Posterior cingulate gyrus (tissue), 11 donors: ENCODE measurements around the gene TMEM158.

Experiments
- DNase-seq, 10 donors: peaks; one replicate each; pipeline versions ENCODE4 v3.0.0 to v3.0.0-alpha.2; 2020 to 2021; ENCODE audit warnings: mixed read lengths in 3 of 10
- intact Hi-C: fragments of 100-400 bp; cut with DNase I; formaldehyde crosslinking; loops from one replicate; pipeline ENCODE4 v1.15.1; 2023

TMEM158 gene

DNA sequence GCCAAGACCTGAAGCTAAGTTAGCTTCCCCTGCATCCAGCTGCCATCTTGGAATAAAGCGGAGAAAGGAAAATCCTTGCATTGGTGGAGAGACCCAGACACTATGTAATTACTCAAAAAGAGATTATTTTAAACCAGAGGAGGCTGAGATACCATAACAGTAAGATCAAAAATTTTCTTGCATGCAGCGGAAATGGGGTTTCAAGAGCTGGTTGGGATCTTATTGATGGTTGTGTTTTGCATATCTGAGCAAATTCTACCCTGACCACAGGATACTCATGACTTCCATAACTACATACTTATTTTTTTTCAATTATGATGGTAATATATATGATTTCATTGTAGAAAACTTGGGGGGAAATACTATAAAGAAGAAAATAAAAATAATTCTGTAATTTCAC lies 17.5 kb downstream of the TMEM158 start:
- intact Hi-C loops = no loop called here

DNA sequence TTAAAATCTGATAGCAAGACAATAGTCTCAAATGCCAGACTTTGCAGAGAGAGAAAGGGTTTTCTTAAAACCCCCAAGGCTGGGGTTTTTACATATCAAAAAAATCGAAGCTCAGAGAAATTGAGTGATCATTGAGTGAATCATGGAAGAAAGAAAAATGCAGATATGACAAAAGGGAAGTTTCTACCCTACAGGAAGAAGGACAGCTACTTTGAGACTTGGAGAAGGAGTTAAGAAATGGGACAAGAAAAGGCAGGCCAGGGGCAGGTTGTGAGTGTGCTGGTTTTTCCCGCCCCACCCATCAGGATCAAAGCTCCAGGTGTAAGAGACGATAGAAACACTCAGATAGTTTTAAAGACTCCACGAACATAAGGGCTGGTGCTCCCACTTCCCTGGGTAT lies 18.6 kb downstream of the TMEM158 start:
- DNase-seq = no peak

More for the DNA sequence above, 17.5 kb downstream of the TMEM158 start:
- DNase-seq = no peak

DNA sequence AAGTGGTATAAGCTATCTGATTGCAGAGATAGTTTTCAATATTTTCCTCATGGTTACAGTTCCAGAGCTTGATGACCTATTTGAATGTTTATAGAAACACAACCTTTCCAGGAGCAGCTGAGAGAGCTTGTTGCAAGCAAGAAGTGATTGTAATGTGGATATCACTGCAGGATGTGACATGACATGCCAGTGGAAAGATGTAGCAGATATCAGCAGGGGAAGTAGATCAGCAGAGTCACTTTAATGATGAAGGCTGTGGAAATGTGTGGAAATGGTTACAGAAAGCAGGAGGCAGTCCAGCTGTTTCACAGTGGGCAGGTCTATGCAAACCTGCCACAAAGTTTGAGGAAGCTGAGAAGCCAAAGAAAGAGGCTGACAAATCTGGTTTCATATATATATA lies 21.0 kb downstream of the TMEM158 start:
- DNase-seq = no peak
- intact Hi-C loops = no loop called here

More for the DNA sequence above, 18.6 kb downstream of the TMEM158 start:
- intact Hi-C loops = no loop called here

DNA sequence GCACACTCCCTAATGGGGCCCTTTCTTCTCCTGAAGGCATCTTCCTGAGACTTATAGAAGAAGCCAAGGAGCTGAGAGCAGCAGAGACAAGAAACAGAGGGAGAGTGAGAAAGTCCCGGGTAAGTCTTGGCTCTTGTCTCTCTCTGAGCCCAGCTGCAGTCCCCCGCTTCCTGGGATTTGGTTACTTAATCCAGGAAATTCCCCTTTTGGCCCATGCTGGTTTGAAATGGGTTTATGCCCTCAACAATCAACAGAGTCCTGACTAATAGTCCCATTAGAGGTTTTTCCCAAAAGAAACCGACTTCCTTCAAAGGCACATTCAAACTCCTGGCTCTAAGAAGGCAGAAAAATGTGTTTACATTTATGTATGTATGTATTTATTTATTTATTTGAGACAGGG lies 22.0 kb downstream of the TMEM158 start:
- DNase-seq = no peak
- intact Hi-C loops = no loop called here

DNA sequence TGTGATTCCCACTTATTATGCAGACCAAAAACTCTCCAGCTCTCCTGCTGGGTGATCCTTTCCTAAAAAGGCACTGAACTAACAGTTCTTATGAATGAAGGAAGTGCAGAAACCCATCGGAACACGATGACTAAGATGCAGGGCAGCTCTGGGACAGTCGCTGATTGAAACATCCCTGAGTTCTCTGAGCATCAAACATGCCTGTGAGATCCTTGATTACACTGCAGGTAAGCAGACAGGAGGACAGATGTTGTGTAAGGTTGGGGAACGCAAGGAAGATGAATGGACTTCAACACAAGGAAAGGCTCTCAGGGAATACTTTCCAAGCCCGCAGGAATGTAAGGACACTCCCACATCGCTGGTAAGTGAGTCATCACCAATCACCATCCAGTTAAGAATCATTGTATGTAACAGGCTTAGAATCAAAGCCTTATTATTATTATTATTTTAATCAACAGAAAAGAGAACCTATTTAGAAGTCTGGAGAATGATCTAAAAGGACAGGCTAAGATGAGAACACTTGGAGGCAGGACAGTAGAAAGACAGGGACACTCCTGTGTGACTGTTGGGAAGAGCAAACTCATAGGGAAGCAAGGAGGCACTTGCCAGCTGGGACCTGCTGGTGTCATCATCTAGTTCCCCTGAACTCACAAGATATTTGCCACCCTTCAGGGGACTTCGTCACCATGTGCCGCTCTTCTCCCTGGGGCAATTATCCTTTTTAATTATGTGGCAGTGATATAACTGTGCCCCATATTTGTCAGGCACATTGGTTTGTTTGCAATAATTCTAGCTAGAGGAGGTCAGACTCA lies 26.0 kb downstream of the TMEM158 start:
- intact Hi-C loops = no loop called here
- DNase-seq = no peak

DNA sequence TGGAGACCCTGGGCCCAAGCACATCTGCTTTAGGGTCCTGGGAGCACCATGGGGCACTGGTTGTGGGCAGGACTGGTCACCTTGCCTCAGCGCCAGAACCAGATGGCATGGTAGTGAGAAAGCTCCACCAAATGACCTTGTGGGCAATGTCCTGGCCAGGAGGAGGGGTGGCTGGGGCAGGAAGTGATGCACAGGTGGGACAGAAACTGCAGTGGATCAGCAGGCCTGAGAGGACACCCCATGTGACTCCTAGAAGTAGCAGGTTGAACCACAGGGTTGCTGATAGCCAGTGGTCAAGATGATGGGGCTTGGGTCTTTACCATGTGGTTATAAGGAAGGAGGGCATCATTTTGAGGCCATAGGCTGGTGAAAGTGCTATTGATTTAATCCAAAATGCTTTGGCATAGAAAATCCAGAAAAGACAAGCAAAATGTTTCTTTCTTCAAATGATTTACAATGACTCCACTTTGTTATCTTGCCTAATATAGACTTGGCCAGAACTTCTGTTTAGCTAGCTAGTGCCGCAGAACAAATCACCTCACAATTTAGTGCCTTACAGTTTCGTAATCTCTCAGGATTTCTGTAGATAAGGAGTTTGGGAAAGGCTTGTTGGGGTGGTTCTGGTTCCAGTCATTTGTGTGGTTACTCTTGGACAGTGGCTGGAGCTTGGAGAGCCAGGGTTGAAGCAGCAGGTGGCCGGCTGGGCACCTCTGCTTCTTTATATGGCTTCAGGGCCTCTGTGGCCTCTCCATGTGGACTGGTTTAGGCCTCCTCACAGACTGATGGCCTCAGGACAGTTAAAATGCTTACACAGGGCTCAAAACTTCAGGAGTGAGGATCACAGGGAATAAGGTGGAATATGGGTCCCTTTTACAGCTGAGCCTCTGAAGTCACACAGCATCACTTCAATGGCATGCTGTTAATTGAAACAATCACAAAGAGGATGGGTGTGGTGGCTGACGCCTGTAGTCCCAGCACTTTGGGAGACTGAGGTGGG lies 27.5 kb downstream of the TMEM158 start:
- DNase-seq = no peak
- intact Hi-C loops = no loop called here

DNA sequence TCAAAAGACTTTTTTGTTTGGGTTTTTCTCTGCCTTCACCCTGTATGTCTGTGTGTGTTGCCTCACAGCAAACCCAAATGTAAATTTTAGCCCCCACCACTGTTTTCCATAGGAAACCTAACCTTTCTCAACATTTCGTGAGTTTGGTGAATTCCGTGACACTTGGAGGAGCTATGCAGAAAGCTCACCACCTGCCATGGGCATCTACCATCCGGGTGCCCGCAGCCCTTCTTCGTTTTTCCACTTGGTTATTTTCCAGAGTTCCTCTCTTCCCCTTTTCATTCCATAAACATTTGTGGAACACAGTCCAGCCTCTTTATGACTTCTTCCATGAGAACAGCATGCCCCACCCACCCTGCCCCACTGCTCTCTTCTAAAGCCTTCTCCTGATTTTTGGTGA lies 31.3 kb downstream of the TMEM158 start:
- DNase-seq = no peak
- intact Hi-C loops = no loop called here

DNA sequence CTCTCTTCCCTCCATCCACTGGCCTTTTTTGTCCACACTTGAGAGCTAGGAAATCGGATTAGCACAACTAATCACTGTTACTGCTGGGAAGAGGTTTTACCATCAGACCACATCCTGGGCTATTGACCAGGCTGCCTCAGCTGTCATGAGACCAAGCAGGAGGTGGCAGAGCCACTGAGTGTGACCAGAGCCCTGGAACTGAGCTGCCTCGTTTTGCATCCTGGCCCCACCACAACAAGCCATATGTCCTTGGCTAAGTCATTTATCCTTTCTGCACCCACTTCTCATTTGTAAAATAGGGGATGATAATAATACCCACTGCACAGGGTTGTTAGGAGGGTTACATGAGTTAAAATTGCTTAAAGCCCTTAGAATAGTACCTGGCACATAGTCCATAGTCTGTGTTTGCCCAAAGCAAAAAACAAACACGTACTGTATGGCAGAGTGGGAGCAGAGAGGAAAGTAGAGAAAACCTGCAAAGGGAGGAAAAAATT lies 34.1 kb downstream of the TMEM158 start:
- intact Hi-C loops = no loop called here
- DNase-seq = no peak

DNA sequence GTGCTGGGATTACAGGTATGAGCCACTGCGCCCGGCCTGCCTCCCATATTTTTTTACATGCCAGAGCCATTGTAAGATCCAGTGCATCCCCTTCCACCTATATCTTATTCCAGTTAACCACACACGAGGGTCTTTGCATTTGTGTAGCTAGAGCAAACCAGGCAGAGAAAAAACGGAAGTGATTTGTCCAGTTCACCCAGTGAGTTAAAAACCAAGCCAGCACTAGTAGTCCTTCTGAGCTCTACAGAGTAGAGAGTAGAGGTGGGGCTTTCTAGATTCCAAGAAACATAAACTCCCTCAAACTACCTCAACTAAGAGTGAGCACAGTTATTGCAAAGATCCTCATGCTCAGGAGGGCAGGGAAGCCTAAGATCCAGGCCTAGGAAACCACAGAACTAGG lies 34.7 kb downstream of the TMEM158 start:
- intact Hi-C loops = no loop called here
- no peak for DNase-seq

DNA sequence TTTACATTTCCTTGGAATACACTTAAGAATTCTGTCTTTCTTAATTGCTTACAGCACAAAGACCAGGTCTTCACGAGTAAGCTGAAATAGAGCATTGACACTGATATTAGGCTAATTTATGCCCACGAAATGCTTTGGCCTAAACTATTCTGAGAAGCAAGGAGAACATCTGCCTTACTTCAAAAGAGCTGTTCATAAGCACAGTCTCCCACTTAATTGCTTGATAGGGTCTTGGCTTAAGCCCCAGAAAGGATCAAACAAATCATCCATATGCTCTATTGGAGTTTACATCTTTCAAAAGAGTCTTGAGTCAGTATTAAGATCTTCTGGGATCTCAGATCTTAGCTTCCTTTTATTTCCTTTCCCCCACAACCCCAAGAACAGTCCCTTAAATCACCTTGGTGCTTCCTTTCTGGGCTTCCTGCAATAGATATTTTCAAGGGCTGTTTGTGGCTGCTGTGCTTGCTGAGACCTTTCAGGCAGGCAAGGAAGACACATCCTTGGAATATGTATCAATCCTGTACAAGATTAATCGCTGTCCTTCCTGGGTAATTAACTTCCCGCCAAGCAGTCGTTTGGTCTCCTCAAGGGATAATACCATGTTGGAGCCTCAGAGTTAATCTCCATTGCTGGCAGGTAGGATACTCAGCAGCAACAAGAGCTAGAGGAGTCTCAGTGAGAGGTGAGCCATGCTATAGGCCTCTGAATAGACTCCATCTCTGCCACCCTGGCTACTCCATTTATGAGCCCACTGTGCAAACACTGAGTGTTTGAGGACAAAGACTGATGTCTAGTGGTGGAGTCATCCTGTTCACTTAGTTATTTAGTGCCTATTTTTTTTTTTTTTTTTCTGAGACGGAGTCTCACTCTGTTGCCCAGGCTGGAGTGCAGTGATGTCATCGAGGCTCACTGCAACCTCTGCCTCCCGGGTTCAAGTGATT lies 37.1 kb downstream of the TMEM158 start:
- intact Hi-C loops = no loop called here
- no peak for DNase-seq

DNA sequence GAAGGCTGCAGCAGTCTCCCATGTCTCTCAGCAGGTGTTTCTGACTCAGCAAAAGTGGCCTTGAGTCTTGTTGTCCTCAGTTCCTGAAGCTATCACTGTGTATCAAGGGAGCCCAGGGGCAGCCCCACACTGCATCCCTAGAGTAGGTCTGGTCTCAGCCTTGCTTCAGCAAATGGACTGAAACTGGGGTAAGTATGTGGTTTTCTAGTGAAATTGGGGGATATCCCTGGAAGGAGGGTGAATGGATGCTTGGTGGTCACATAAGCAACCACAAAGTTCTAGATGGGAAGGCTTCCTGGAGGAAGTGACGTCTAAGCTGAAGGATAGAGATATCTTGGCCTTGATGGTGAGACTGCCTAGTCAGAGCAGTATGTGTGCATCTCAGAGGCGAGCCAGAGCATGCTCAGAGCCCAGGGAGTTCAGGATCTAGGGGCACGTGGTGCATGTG lies 38.4 kb downstream of the TMEM158 start:
- no peak for DNase-seq
- intact Hi-C loops = no loop called here

DNA sequence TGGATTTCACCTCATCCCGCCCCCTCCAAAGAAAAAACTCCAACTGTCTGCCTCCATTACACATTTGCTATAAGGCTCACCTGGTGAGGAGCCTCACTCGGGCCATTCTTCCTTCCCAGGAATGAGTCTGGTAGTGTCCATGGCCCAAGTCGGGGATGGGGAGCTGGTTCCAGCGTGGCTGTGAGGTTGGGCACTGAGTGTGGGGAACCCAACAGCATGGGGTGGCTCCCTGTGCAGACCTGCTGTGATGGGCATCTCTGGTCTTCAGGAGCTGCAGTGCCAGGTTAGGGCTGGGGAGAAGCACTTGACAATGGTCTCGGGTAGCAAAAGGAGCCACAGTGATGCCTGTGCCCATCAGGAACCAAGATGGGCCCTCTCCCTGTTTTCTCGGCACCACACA lies 39.2 kb downstream of the TMEM158 start:
- no peak for DNase-seq
- intact Hi-C loops = no loop called here

DNA sequence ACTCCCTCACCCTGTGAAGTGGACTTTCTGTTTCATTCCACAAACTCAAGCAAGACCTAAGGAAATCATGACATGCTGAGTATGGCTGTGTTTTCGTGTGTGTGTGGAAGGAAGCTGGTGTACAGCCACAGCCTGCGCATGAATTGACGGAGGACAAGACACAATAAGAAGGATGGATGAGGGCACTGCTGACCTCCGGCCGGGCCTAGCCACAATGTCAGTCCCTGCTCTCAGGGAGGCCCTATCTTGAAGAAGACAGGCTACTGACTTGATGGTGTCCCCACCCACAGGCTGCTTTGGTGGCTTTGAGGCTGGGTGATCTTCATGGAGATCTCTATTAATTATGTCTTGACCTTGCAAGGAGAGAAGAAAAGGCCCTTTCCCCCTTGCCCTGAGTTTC lies 40.6 kb downstream of the TMEM158 start:
- intact Hi-C loops = no loop called here
- no peak for DNase-seq

DNA sequence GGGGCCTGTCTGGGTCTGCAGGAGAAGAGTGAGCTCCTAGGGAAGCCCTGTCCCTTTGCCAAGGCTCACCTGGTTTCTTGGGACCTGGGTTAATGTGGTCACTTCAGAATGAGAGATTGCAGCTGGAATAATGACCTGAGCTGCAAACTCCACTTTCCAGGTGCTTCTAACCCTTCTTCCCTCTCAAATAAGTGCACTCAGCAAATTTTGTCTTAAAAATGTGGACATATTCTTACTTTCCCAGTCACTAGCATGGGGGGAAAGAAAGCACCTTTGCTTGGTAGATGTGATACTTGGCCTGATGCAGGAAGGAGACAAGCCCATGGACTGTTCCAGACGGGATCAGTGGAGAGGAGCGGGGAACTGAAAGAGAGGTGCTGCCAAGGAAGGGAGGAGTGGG lies 41.0 kb downstream of the TMEM158 start:
- no peak for DNase-seq
- intact Hi-C loops = no loop called here

DNA sequence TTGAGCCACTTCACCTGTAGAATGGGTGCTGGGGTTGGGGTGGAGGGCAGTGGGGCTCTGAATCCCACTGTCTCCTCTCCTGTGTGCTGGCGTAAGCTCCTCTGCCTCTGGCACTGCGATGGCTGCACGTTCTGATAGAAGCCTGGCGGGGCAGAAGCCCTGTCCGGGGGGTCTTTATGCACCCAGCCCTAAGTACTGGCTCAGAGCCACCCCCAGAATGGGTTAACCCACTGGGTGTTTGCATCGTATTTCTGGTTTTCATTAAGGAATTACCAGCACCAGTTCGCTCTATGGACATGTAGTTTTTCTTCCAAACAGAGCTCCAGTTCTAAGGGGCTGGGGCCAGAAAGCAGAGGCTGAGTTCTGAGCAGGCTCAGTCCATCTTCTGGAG lies 42.2 kb downstream of the TMEM158 start:
- intact Hi-C loops = no loop called here
- DNase-seq = no peak

DNA sequence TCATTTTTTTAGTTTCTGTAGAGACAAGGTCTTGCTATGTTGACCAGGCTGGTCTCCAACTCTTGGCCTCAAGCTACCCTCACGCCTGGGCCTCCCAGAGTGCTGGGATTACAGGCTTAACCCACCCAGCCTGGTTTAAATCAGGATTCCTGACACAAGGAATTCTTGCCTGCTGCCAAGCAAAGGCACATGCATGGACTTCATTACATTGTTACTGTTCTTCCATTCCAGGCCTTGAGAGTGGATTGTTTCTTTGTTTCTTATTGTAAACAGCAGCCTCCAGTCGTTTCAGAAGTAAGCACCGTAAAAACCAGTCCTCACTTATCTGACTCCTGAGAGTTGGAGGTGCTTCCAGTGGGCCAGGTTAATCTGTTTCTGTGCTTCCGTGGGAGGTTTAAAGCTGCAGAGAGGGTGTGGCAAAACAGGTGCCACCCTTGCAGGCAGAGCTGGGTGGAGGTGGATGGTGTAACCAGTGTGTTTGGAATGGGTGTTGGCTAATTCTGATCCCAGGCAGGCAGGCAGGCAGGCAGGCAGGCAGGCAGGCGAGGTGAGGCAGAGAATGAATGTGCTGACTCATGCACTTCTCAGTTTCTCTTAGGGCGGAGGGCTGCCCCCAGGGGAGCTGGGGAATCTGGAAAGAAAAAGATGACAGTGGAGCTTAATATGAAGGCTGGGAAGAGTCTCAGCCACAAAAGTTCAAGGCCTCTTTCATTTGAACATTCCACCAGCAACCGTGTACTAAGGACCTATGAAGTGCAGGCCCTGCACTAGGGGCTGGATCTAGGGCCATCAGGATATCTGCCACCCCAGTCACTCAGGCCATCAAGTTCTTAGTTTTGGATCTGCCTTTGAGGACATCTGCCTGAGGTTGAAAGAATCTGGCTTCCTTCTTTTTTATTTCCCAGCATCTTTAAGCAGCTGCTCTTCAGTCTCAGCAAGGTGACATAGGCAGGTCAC lies 42.9 kb downstream of the TMEM158 start:
- intact Hi-C loops = no loop called here

DNA sequence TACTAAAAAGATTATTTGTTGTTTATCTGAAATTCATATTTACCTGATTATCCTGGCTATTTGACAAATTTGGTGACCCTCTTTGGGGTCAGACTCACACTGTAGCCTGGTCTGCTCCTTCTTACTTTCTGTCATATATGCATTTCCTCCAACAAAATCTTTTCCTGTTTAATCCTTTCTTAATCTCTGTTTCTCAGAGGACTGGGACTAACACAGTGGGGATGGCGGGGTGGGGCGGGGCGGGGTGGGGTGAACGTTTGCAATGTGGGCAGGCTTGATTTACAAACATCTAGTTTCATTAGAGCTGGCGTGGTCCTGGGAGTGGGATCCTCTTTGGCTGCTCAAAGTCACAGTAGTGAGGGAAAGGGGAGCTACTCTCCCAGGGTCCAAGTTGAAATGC lies 44.6 kb downstream of the TMEM158 start:
- no peak for DNase-seq
- intact Hi-C loops = no loop called here

More for the DNA sequence above, 42.9 kb downstream of the TMEM158 start:
- no peak for DNase-seq

DNA sequence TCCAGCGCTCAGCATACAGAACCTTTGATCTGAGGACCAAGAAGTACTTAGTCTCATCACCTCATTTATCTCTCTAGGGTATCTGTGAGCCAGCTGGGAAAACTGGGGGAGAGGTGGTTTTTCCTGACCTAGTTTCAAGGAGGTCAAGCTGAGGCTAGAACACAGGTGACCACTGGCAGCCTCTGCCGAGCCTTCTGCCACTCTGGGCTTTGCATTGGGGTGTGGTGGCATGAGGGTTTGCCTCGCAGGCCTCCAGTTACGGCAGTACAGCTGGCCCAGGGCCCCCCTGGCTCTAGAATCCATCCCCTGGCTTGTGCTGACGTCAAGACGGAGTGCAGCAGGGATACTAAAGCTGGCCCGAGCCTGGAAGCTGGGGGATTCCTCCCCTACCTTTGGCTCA lies 45.2 kb downstream of the TMEM158 start:
- no peak for DNase-seq
- intact Hi-C loops = no loop called here

DNA sequence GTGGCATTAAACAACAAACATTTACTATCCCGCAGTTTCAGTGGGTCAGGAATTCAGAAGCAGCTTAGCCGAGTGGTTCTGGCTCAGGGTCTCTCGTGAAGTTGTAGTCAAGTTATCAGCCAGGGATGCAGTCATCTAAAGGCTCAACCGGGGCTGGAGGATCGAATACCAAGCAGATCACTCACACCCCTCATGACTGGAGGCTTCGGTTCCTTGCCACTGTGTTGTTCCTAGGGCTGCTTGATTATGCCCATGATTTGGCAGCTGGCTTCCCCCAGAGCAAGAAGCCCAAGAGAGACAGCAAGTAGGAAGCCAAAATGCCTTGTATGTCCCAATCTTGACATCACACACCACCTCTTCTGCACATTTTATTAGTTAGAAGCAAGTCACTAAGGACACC lies 46.0 kb downstream of the TMEM158 start:
- intact Hi-C loops = no loop called here
- DNase-seq = no peak
